ENCODE results near the gene SIX1.

SIX1 gene

DNA sequence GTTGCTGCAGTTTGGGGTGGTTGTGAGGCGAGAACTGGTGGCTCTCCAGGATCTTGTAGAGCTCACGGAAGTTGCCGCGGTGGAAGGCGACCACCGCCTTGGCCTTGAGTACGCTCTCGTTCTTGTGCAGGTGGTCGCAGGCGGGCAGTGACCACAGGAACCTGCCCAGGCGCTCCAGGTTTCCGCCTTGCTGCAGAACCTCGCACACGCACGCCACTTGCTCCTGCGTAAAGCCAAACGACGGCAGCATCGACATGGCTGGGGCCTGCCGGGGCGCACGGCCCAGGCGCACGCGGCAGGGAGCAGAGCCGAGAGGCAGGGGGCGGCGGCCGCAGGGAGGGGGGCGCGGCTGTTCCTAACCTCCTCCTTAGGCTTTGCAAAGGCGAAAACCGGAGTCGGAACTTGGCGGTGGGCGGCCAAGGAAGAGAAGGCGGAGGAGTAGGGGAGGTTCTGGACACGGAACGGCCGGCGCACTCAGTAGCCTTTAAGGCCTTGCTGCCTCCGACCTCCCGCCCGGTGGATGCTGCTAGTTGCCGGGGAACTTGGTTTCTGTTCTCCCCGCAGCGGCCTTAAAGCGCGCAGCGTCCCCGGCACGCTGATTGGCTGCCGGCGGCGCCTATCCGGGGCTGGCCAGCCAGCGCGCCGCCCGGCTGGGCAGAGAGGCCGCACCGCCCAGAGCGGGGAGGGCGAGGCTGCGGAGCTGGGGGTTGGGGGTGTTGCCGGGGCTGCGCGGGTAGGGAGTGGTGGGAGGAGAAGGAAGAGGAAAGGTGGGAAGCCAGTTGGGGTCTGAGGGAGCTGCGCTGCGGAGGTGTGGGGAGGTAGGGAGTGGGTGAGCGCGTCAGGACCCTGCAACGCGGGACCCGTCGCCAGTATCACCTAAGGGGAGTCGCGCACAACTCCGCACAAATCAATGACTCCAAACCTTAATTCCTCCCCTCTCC lies at the start of gene SIX1:
Gene SIX1, minus strand, starts transcription at position 544 of the 941 bp plus-strand sequence. Its CDS starts 288 bp downstream, at position 256.
- no peak for DNase-seq

GRCh38 chr14:60695327-60695726 lies 46.0 kb upstream of the SIX1 start:
- DNase-seq: no peak

- no peak for DNase-seq
These were observed 42.3 kb upstream of the SIX1 start for GRCh38 chr14:60691383-60692113.

DNA sequence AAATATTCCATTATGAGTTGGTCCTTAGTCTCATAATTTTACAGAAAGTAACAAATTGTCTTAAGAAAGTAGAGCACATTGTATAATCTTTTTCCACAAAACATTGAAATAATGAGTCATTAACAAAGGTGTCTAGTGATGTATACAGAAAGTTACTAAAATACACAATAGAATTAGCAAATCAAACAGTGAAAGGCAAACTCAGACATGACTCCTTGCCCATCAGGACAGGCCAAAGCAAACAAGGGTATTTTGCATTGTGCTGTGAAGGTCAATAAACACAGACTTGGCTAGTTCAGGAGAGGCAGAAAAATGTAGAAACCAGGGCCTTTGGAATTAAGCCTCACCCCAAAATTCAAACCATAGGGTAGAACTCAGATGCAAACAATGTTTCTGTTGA lies 37.6 kb upstream of the SIX1 start:
- DNase-seq: no peak

- no peak for DNase-seq
These were observed 34.9 kb upstream of the SIX1 start for GRCh38 chr14:60684203-60684602.

DNA sequence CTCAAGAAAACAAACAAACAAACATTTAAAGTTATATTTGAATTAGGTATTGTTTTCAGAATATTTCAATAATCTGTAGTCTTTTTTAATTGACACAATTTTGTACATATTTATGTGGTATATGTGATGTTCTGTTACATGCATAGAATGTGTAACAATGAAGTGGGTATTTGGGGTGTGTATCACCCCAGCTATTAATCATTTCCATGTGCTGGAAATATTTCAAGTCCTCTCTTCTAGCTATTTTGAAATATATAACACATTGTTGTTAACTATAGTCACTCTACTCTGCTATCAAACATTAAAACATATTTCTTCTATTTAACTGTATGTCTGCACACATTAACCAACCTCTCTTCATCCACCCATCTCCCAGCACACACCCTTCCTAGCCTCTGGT lies 32.0 kb upstream of the SIX1 start:
- no peak for DNase-seq

DNA sequence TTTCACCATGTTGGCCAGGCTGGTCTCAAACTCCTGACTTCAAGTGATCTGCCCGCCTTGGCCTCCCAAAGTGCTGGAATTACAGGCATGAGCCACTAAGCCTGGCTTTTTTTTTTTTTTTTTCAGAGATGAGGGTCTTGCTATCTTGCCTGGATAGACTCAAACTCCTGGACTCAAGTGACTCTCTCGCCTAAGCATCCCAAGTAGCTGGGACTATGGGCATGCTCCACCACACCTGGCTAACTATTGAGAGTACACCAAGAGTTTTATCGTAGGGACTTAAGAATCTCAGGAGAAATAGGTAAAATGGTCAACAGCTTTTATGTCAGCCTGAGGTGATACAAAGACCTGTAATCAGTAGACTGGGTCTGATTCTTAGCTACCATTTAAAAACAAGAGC lies 31.2 kb upstream of the SIX1 start:
- DNase-seq: no peak

DNA sequence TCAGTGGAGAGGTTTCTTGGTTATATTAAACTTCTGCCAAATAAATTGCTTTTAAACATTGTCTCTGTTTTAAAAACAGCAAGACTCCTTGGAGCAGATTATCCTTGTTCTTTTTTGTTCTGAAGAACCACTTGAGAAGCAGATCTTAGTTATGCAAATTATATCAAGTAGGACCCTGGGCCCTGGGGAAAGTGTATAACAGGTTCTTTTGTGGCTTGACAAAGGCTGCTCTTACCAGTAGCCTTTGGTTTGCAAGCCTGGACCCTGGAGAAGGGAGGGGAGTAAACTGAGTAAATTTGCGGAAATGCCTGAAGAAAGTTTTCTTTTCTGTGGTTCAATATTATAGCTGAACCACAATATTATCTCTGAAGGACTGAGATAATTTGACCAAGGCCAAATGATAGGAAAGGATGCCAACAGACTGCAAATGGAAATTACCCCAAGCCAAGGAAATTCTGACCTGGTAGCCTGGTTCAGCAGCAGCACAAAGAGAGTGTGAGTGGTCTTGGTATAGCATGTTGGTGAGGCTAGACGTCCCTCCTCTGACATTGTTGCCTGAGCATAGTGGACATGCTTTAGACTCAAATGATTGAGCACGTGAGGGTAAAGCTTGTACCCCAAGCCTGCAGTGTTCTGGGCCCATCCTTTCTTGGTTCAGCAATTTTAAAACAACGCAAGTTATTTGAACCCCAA lies 30.4 kb upstream of the SIX1 start:
- DNase-seq: no peak

DNA sequence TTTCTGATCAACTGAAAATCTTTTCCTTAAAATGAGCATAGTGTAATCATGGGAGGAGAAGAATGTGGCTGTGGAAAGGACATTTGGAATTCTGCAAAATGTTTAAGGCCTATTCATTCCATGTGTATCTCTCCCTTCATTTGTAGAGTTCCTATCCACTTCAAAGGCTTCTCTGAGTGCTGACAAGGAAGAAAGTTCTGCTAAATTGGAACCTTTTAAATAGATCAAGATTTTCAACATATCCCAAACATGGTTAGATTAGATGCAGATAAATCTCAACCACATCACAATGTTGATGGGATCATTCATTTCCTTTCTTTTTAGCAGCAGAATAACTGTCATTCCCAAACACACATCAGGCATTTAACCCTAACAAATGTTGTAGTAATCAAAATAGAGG lies 28.4 kb upstream of the SIX1 start:
- no peak for DNase-seq

GRCh38 chr14:60670989-60671388 lies 21.7 kb upstream of the SIX1 start:
- DNase-seq: no peak

DNA sequence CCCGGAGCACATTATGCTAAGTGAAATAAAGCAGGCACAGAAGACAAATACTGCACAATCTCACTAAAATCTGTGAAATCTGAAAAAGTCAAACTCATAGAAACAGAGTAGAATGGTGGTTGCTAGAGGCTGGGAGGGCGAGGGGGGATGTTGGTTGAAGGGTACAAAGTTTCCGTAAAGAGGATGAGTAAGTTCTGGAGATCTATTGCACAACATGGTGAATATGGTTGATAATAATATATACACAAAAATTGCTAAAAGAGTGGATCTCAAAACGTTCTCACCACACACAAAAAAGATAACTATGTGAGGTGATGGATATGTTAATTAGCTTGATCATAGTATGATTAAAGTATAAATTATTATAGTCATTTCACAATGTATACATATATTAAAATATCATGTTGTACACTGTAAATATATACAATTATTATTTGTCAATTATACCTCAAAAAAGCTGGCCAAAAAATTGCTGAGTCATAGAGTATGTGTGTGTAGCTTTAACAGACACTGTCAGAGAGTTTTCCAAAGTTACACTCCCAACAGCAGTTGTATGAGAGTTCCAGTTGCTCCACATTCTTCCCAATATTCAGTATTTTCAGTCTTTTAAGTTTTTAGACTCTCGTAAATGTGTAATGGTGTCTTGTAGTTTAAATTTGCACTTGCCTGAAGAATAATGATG lies 19.3 kb upstream of the SIX1 start:
- DNase-seq: no peak

DNA sequence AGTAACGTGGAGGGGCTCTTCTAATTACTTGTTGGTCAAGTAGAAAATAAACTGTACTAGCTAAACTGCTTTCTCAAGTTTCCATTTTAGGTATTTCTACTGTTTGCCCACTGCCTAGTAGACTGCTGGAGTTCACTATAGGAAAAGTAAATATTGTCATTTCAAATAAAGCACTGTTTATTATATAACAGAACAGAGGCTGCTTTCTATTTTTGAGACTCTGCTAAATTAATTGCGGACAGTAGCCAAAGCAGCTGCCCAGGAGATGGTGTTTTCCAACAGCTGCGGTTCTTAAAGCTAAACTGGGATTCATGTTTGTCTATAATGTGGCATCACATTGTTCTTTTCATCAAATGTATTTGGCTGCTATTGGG lies 15.9 kb upstream of the SIX1 start:
- no peak for DNase-seq

GRCh38 chr14:60662982-60663381 lies 13.7 kb upstream of the SIX1 start:
- no peak for DNase-seq

DNA sequence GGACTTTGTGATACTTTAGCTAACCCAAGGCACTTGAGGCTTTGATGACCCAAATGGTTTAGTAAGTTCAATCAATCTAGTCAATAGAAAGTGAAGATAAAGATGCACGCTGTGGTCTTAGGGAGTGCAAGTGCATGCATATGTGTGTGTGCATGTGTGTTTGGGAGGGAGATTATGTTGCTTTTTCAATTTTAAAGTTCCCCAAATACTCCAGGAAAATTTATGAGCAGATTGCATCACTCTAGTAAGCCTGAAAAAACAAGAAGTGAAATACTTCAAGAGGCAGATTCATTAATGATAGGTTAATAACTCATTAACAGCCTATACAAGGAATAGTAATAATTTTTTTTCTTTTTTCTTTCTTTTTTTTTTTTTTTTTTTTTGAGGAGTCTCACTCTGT lies 12.4 kb upstream of the SIX1 start:
- DNase-seq: no peak

- no peak for DNase-seq
These were observed 9.8 kb upstream of the SIX1 start for GRCh38 chr14:60658909-60659585.

DNA sequence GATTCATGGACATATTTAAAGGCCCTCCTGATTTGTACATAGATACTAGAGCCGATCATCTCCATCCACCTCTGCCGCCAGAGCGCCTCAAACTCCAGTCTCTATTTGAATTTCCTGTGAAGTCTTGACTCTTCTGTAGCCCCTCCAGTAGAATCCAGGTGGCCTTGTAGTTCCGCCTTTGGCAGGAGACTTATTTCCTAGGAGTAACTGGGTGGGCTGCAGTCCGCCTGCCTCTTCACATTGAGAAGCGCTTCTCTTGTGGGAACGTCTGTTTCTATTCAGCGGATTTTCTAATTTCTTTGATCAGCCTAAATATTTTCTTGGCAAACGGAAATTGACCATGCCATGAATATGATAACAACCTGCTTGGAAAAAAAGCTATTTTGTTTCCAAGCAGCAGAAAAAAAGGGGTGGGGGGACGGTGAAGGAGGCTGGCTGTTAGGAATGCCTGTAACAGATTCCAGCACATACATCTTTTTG lies 9.0 kb upstream of the SIX1 start:
- no peak for DNase-seq

DNA sequence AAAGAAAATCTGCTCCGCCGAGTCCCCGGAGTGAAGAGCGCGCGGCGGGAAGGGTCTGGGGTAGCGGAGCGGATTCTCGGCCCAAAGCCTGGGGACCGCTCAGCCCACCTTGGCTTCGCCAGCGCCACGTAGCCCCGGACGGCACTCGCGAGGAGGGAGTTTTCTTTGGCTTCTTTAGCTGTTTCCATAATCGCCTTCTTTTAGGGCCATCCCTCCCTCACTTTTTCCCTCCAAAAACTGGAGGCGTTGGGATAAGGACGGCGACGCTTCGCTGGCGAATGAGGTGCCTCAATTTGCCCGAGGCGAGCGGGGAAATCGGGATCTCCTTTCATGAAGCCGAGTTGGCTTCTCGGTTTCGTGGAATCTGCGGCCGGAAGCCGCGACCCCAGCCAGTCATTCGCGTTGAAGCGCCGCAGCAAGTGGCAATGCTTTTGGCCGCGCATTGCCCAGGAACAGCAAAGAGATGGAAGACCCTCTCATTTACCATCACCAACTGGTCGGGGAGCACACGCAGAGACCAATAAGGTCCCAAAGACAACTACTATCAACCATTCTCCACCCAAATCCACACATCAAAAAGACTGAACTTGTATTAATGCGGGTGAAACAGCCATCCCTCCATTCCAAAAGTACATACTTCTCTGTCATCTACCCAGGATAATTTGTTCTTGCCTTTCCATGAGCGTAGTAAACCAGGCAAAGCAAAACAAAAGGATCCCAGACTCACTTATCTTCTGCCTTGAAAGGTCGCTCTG lies 8.4 kb upstream of the SIX1 start:
- no peak for DNase-seq

GRCh38 chr14:60656686-60657455 lies 7.6 kb upstream of the SIX1 start:
- DNase-seq: no peak

- DNase-seq: no peak
These were observed 6.8 kb upstream of the SIX1 start for GRCh38 chr14:60655898-60656685.

All from SIG-M5 (cell line).